ENCODE results near the gene ENPEP. TPM values are rescaled to one million over a fixed set of nuclear protein-coding genes. Genes with fewer than 3 reads are reported as not detected.
A peak's percentile ranks its signal among the peaks of the same experiment; 100 is the strongest.

ENPEP gene
- total RNA-seq, 1 experiment from 2014 or later: 13.2 TPM

- CTCF ChIA-PET: no interaction called here
- Histone ChIP-seq H3K27me3 (replicated peaks; ENCODE audit: insufficient read depth, low read depth, low read length, poor library complexity) (no peaks in the 10 kb centered on the region), H3K4me3 (ENCODE audit: low read depth, low read length, poor library complexity, severe bottlenecking) (no peak overlapping the region), H3K4me1 (ENCODE audit: insufficient read depth, low read length, poor library complexity, severe bottlenecking) (no peaks in the 10 kb centered on the region), H3K9me3 (ENCODE audit: low read depth, low read length, poor library complexity, severe bottlenecking) (peaks cover 13% of the 10 kb centered on the region), H3K36me3 (ENCODE audit: insufficient read depth, low read length, poor library complexity, severe bottlenecking) (no peaks in the 10 kb centered on the region), H3K27ac (ENCODE audit: low read depth, low read length, poor library complexity, severe bottlenecking) (no peak overlapping the region)
- no peak for TF ChIP-seq CTCF (conservative IDR thresholded peaks at IDR 0.05; ENCODE audit: low read depth, low read length)
- no peak for TF ChIP-seq EZH2 (IDR thresholded peaks at IDR 0.05; ENCODE audit: borderline replicate concordance, low read depth, low read length, poor library complexity, severe bottlenecking)
- no peak for DNase-seq (ENCODE audit: low spot score)
- POLR2A ChIA-PET (ENCODE audit: low non-redundant PET): no interaction called here
- no TSS peak for BruUV-seq (replicated peaks)
- intact Hi-C loops (cut with micrococcal nuclease; ENCODE audit: unreplicated experiment): no loop called here
These were observed 64.6 kb downstream of the ENPEP start for GRCh38 chr4:110540581-110540980.

- Histone ChIP-seq H3K36me3 (ENCODE audit: insufficient read depth, low read length, poor library complexity, severe bottlenecking) (no peaks in the 10 kb centered on the region), H3K9me3 (ENCODE audit: low read depth, low read length, poor library complexity, severe bottlenecking) (peaks cover 13% of the 10 kb centered on the region), H3K4me1 (ENCODE audit: insufficient read depth, low read length, poor library complexity, severe bottlenecking) (no peaks in the 10 kb centered on the region), H3K4me3 (ENCODE audit: low read depth, low read length, poor library complexity, severe bottlenecking) (no peak overlapping the region), H3K27ac (ENCODE audit: low read depth, low read length, poor library complexity, severe bottlenecking) (no peak overlapping the region), H3K27me3 (replicated peaks; ENCODE audit: insufficient read depth, low read depth, low read length, poor library complexity) (no peaks in the 10 kb centered on the region)
- ChIA-PET POLR2A (ENCODE audit: low non-redundant PET) (no interaction called here), CTCF (no interaction called here)
- peak; percentile 5 for DNase-seq (ENCODE audit: low spot score)
- TF ChIP-seq EZH2 (IDR thresholded peaks at IDR 0.05; ENCODE audit: borderline replicate concordance, low read depth, low read length, poor library complexity, severe bottlenecking): no peak
- no peak for TF ChIP-seq CTCF (conservative IDR thresholded peaks at IDR 0.05; ENCODE audit: low read depth, low read length)
- intact Hi-C loops (cut with micrococcal nuclease; ENCODE audit: unreplicated experiment): no loop called here
- BruUV-seq (replicated peaks): no TSS peak
These were observed 65.1 kb downstream of the ENPEP start for GRCh38 chr4:110540982-110541451.

DNA sequence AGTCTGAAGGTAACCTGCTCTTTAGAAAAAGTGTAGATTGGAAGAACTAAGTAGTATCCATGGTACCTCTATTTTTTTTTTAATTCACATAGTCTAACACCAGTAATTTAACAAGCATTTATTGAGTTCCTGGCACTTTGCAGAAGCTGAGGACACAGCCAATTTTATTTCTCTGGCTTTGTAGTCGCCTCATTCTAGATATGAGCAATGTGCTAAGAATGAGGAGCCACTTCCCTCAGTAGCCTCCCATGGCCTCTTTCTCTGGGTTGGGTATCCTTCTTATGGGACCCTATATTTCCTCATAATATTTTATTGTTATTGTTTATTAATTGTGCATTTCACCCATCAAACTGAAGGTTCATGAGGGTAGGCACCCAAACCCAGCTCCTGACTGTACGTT lies 67.6 kb downstream of the ENPEP start:
- Histone ChIP-seq H3K4me3 (ENCODE audit: low read depth, low read length, poor library complexity, severe bottlenecking) (no peak overlapping the region), H3K4me1 (ENCODE audit: insufficient read depth, low read length, poor library complexity, severe bottlenecking) (no peaks in the 10 kb centered on the region), H3K9me3 (ENCODE audit: low read depth, low read length, poor library complexity, severe bottlenecking) (no peaks in the 10 kb centered on the region), H3K27ac (ENCODE audit: low read depth, low read length, poor library complexity, severe bottlenecking) (no peak overlapping the region), H3K27me3 (replicated peaks; ENCODE audit: insufficient read depth, low read depth, low read length, poor library complexity) (no peaks in the 10 kb centered on the region), H3K36me3 (ENCODE audit: insufficient read depth, low read length, poor library complexity, severe bottlenecking) (no peaks in the 10 kb centered on the region)
- no peak for DNase-seq (ENCODE audit: low spot score)
- intact Hi-C loops (cut with micrococcal nuclease; ENCODE audit: unreplicated experiment): no loop called here
- no peak for TF ChIP-seq EZH2 (IDR thresholded peaks at IDR 0.05; ENCODE audit: borderline replicate concordance, low read depth, low read length, poor library complexity, severe bottlenecking)
- TF ChIP-seq CTCF (conservative IDR thresholded peaks at IDR 0.05; ENCODE audit: low read depth, low read length): no peak
- CTCF ChIA-PET: no interaction called here
- POLR2A ChIA-PET (ENCODE audit: low non-redundant PET): no interaction called here
- no TSS peak for BruUV-seq (replicated peaks)
